KBM-7 (cell line): ENCODE results near the gene SEPTIN11.

Source experiments
- DNase-seq: peaks from one replicate; pipeline ENCODE4 v3.0.0-alpha.2; 2015
- in situ Hi-C: fragments of 300-500 bp; cut with MboI; formaldehyde crosslinking; loops from 2 replicates; pipeline ENCODE4 v1.14.3; 2020; ENCODE audit warnings: low sequenced_read_pairs, low pct_unique_long_range_greater_than_20kb, mixed read lengths

Gene SEPTIN11

GRCh38 chr4:76949276-76950051, at the start of gene SEPTIN11:
Gene SEPTIN11, plus strand, starts transcription at chr4:76949752. Its CDS starts 152 bp downstream, at chr4:76949904.
- DNase-seq, result peak; percentile 88
- in situ Hi-C loops, result no loop called here

- in situ Hi-C loops, result no loop called here
- no peak for DNase-seq
Measured at GRCh38 chr4:76902233-76902890, 47.2 kb upstream of the SEPTIN11 start.

GRCh38 chr4:76904646-76905190, 44.8 kb upstream of the SEPTIN11 start:
- DNase-seq, result no peak
- in situ Hi-C loops, result no loop called here

- no peak for DNase-seq
- in situ Hi-C loops, result no loop called here
Measured at GRCh38 chr4:76905521-76905920, 44.0 kb upstream of the SEPTIN11 start.

GRCh38 chr4:76909711-76910110, 39.8 kb upstream of the SEPTIN11 start:
- in situ Hi-C loops, result no loop called here

GRCh38 chr4:76920715-76921114, 28.8 kb upstream of the SEPTIN11 start:
- DNase-seq, result no peak
- in situ Hi-C loops, result no loop called here

More at GRCh38 chr4:76909711-76910110, 39.8 kb upstream of the SEPTIN11 start:
- DNase-seq, result no peak

GRCh38 chr4:76923619-76924357, 25.8 kb upstream of the SEPTIN11 start:
- in situ Hi-C loops, result no loop called here
- no peak for DNase-seq

- DNase-seq, result no peak
Measured at GRCh38 chr4:76926841-76927240, 22.7 kb upstream of the SEPTIN11 start.

GRCh38 chr4:76930685-76931084, 18.9 kb upstream of the SEPTIN11 start:
- in situ Hi-C loops, result no loop called here
- DNase-seq, result no peak

More at GRCh38 chr4:76926841-76927240, 22.7 kb upstream of the SEPTIN11 start:
- in situ Hi-C loops, result no loop called here

GRCh38 chr4:76931087-76931486, 18.5 kb upstream of the SEPTIN11 start:
- in situ Hi-C loops, result no loop called here

GRCh38 chr4:76931576-76932276, 17.8 kb upstream of the SEPTIN11 start:
- no peak for DNase-seq
- in situ Hi-C loops, result no loop called here

More at GRCh38 chr4:76931087-76931486, 18.5 kb upstream of the SEPTIN11 start:
- DNase-seq, result no peak

- in situ Hi-C loops, result no loop called here
- DNase-seq, result no peak
Measured at GRCh38 chr4:76939184-76939583, 10.4 kb upstream of the SEPTIN11 start.

GRCh38 chr4:76943129-76943620, 6.4 kb upstream of the SEPTIN11 start:
- in situ Hi-C loops, result no loop called here
- DNase-seq, result no peak

- in situ Hi-C loops, result no loop called here
Measured at GRCh38 chr4:76943790-76944189, 5.8 kb upstream of the SEPTIN11 start.

GRCh38 chr4:76947369-76947768, 2.2 kb upstream of the SEPTIN11 start:
- in situ Hi-C loops, result no loop called here
- DNase-seq, result no peak

More at GRCh38 chr4:76943790-76944189, 5.8 kb upstream of the SEPTIN11 start:
- no peak for DNase-seq

- in situ Hi-C loops, result no loop called here
- no peak for DNase-seq
Measured at GRCh38 chr4:76948443-76949275, 893 bp upstream of the SEPTIN11 start.

- DNase-seq, result peak; percentile 60
- in situ Hi-C loops, result no loop called here
Measured at GRCh38 chr4:76950052-76950955, 752 bp downstream of the SEPTIN11 start.
